DLD1 (cell line): ENCODE measurements around the gene CRTC3.
"Not testable (repeated sequence)": the region's sequence is repeated elsewhere in the genome, so short reads cannot be mapped to it uniquely, and the experiment has no call there.

Experiments
- in situ Hi-C: cut with HindIII; loops from 2 replicates; pipeline ENCODE4 v1.10.0; 2017; ENCODE audit warnings: low sequenced_read_pairs

Gene CRTC3

GRCh38 chr15:90519688-90520087 lies 10.0 kb upstream of the CRTC3 start:
- in situ Hi-C loops: no loop called here

GRCh38 chr15:90520365-90520764 lies 9.4 kb upstream of the CRTC3 start:
- in situ Hi-C loops: no loop called here

- in situ Hi-C loops: no loop called here
Observed at GRCh38 chr15:90523373-90523772, 6.3 kb upstream of the CRTC3 start.

- in situ Hi-C loops: not testable (repeated sequence)
Observed at GRCh38 chr15:90524018-90524803, 5.5 kb upstream of the CRTC3 start.

- in situ Hi-C loops: no loop called here
Observed at GRCh38 chr15:90529011-90529370, 732 bp upstream of the CRTC3 start.

- in situ Hi-C loops: no loop called here
Observed at GRCh38 chr15:90530250-90531051, 728 bp downstream of the CRTC3 start.

GRCh38 chr15:90531147-90531546 lies 1.4 kb downstream of the CRTC3 start:
- in situ Hi-C loops: no loop called here

- in situ Hi-C loops: no loop called here
Observed at GRCh38 chr15:90535254-90535653, 5.5 kb downstream of the CRTC3 start.

GRCh38 chr15:90539789-90540188 lies 10.1 kb downstream of the CRTC3 start:
- in situ Hi-C loops: no loop called here

- in situ Hi-C loops: no loop called here
Observed at GRCh38 chr15:90540768-90541167, 11.0 kb downstream of the CRTC3 start.

GRCh38 chr15:90545095-90545494 lies 15.4 kb downstream of the CRTC3 start:
- in situ Hi-C loops: no loop called here

- in situ Hi-C loops: no loop called here
Observed at GRCh38 chr15:90547540-90547939, 17.8 kb downstream of the CRTC3 start.

- in situ Hi-C loops: no loop called here
Observed at GRCh38 chr15:90550919-90551318, 21.2 kb downstream of the CRTC3 start.

- in situ Hi-C loops: no loop called here
Observed at GRCh38 chr15:90552162-90552928, 22.6 kb downstream of the CRTC3 start.

GRCh38 chr15:90552929-90553211 lies 23.1 kb downstream of the CRTC3 start:
- in situ Hi-C loops: no loop called here

- in situ Hi-C loops: no loop called here
Observed at GRCh38 chr15:90553248-90553745, 23.6 kb downstream of the CRTC3 start.

- in situ Hi-C loops: no loop called here
Observed at GRCh38 chr15:90557186-90558084, 27.7 kb downstream of the CRTC3 start.

- in situ Hi-C loops: no loop called here
Observed at GRCh38 chr15:90558171-90558573, 28.4 kb downstream of the CRTC3 start.

- in situ Hi-C loops: no loop called here
Observed at GRCh38 chr15:90559119-90559518, 29.4 kb downstream of the CRTC3 start.

GRCh38 chr15:90560229-90560776 lies 30.6 kb downstream of the CRTC3 start:
- in situ Hi-C loops: no loop called here
